Measurements from ENCODE around the gene PAM16.

PAM16 gene

GRCh38 chr16:4322121-4323052, 28.7 kb downstream of the PAM16 start:
- Histone ChIP-seq H3K4me1 (peaks cover 100% of the 10 kb centered on the region), H3K27ac (peak overlapping the region; percentile 70), H3K4me3 (no peak overlapping the region), H3K27me3 (no peaks in the 10 kb centered on the region), H3K4me2 (peak overlapping the region; percentile 100), H3K36me3 (no peaks in the 10 kb centered on the region), H3K9ac (no peak overlapping the region), H4K20me1 (peaks cover 84% of the 10 kb centered on the region), H3K9me3 (no peaks in the 10 kb centered on the region)
- TF ChIP-seq Cebpa-rat (IDR thresholded peaks at IDR 0.05): no peak

GRCh38 chr16:4321286-4322120, 29.6 kb downstream of the PAM16 start:
- no peak for TF ChIP-seq Cebpa-rat (IDR thresholded peaks at IDR 0.05)
- no peak overlapping the region for H3K9ac ChIP-seq
- peaks cover 100% of the 10 kb centered on the region for H3K4me1 ChIP-seq
- H3K27me3 ChIP-seq: no peaks in the 10 kb centered on the region
- 0 out of 2 replicates have a peak overlapping the region, but pooled peaks have one; percentile 13 for H3K27ac ChIP-seq
- no peaks in the 10 kb centered on the region for H3K9me3 ChIP-seq
- H3K4me2 ChIP-seq: peak overlapping the region; percentile 100
- H4K20me1 ChIP-seq: peaks cover 93% of the 10 kb centered on the region
- H3K36me3 ChIP-seq: no peaks in the 10 kb centered on the region
- no peak overlapping the region for H3K4me3 ChIP-seq

GRCh38 chr16:4320571-4321137, 30.5 kb downstream of the PAM16 start:
- Histone ChIP-seq H3K36me3 (no peaks in the 10 kb centered on the region), H3K4me2 (peak overlapping the region; percentile 100), H4K20me1 (peaks cover 94% of the 10 kb centered on the region), H3K4me1 (peaks cover 91% of the 10 kb centered on the region), H3K27ac (peak overlapping the region; percentile 36), H3K27me3 (no peaks in the 10 kb centered on the region), H3K9ac (peak overlapping the region; percentile 29; the same call in 1 of the 2 replicates), H3K4me3 (no peak overlapping the region), H3K9me3 (no peaks in the 10 kb centered on the region)
- no peak for TF ChIP-seq Cebpa-rat (IDR thresholded peaks at IDR 0.05)

- Histone ChIP-seq H3K27me3 (peaks cover 6% of the 10 kb centered on the region), H3K4me2 (peak overlapping the region; percentile 100), H3K27ac (peak overlapping the region; percentile 36), H3K4me1 (peaks cover 88% of the 10 kb centered on the region), H3K4me3 (peak overlapping the region; percentile 17; the same call in 1 of the 2 replicates), H3K9me3 (no peaks in the 10 kb centered on the region), H3K36me3 (no peaks in the 10 kb centered on the region), H4K20me1 (peaks cover 84% of the 10 kb centered on the region), H3K9ac (peak overlapping the region; percentile 60; the same call in 1 of the 2 replicates)
- no peak for TF ChIP-seq Cebpa-rat (IDR thresholded peaks at IDR 0.05)
Measured at GRCh38 chr16:4319454-4320421, 31.4 kb downstream of the PAM16 start.

- Histone ChIP-seq H3K27me3 (peaks cover 14% of the 10 kb centered on the region), H3K9me3 (no peaks in the 10 kb centered on the region), H3K27ac (0 out of 2 replicates have a peak overlapping the region, but pooled peaks have one; percentile 86), H3K9ac (peak overlapping the region; percentile 60; the same call in 1 of the 2 replicates), H3K4me2 (peak overlapping the region; percentile 100), H3K36me3 (no peaks in the 10 kb centered on the region), H4K20me1 (peaks cover 77% of the 10 kb centered on the region), H3K4me1 (peaks cover 88% of the 10 kb centered on the region), H3K4me3 (peak overlapping the region; percentile 17; the same call in 1 of the 2 replicates)
- TF ChIP-seq Cebpa-rat (IDR thresholded peaks at IDR 0.05): no peak
Measured at GRCh38 chr16:4318967-4319366, 32.2 kb downstream of the PAM16 start.

- no peak for TF ChIP-seq Cebpa-rat (IDR thresholded peaks at IDR 0.05)
- no peaks in the 10 kb centered on the region for H3K9me3 ChIP-seq
- H3K9ac ChIP-seq: peak overlapping the region; percentile 60; the same call in 1 of the 2 replicates
- peak overlapping the region; percentile 100 for H3K4me2 ChIP-seq
- peaks cover 88% of the 10 kb centered on the region for H3K4me1 ChIP-seq
- no peaks in the 10 kb centered on the region for H3K36me3 ChIP-seq
- peak overlapping the region; percentile 86; the same call in 1 of the 2 replicates for H3K27ac ChIP-seq
- H3K4me3 ChIP-seq: no peak overlapping the region
- peaks cover 19% of the 10 kb centered on the region for H3K27me3 ChIP-seq
- H4K20me1 ChIP-seq: peaks cover 72% of the 10 kb centered on the region
Measured at GRCh38 chr16:4318451-4318910, 32.6 kb downstream of the PAM16 start.

- peaks cover 81% of the 10 kb centered on the region for H3K4me1 ChIP-seq
Measured at GRCh38 chr16:4317532-4318450, 33.3 kb downstream of the PAM16 start.

More at GRCh38 chr16:4317532-4318450, 33.3 kb downstream of the PAM16 start:
- H3K27ac ChIP-seq: peak overlapping the region; percentile 86
- H3K27me3 ChIP-seq: peaks cover 26% of the 10 kb centered on the region
- H3K36me3 ChIP-seq: no peaks in the 10 kb centered on the region
- H3K9me3 ChIP-seq: no peaks in the 10 kb centered on the region
- peak overlapping the region; percentile 83 for H3K9ac ChIP-seq
- H3K4me2 ChIP-seq: peak overlapping the region; percentile 100
- no peak for TF ChIP-seq Cebpa-rat (IDR thresholded peaks at IDR 0.05)
- peak overlapping the region; percentile 74 for H3K4me3 ChIP-seq
- H4K20me1 ChIP-seq: peaks cover 65% of the 10 kb centered on the region
